Measurements from ENCODE around the gene EEFSEC. TPM values are rescaled to one million over a fixed set of nuclear protein-coding genes. Genes with fewer than 3 reads are reported as not detected.
A peak's percentile ranks its signal among the peaks of the same experiment; 100 is the strongest.

The EEFSEC gene
- total RNA-seq, 2 donors from 2014 or later, result 10.5 to 12.8 TPM

DNA sequence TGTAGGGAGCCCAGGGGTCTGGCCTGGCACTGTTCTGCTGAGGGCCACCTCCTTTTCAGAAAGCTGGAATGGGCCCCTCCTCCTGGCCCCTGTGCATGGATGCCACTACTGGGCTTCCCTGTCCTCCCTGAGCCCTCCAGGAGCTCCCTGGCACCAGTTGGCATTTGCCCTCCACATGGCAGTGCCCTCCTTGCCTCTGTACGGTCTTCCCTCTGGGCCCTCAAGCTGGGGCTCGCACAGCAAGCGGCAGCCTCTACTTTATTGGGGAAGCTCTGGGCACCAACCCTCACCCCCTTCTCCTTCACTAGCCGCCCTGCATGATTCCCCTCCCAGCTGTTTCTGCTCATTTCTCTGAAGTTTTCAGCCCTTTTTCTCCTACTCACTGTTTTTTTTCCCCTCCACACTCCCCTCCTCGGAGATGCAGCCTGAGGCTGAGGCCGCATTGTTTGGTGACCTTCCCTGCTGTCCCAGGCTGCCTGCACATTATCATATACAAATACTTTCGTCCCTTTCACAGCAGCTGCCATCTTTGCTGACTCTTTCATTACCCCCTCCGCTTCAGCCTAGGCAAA is 127.3 kb downstream of the EEFSEC start:
- H3K27me3 Mint-ChIP-seq, result no peaks in the 10 kb centered on the region

DNA sequence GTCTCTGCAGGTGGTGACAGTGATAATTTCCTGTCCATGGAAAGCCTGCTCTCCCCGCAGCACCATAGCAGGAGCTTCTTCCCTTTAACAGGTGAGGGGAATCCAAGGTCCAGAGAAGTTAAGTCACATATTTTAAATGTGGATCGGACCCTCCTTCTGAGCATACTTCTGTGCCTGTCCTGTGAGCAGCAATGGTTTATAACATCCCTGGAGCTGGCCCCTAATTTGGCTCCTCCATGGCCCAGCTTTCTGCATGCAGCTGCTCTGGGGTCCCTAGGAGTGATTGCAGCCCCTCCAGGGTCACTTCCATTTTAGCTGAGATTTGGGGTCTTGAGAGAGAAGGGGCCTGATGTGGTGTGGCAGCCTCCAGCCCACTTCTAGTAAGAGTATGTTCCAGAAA is 127.8 kb downstream of the EEFSEC start:
- Mint-ChIP-seq H3K4me1 (no peaks in the 10 kb centered on the region), H3K9me3 (no peaks in the 10 kb centered on the region), H3K27me3 (no peaks in the 10 kb centered on the region), H3K36me3 (ENCODE audit: low read depth) (no peaks in the 10 kb centered on the region), H3K4me3 (no peak overlapping the region), H3K27ac (peak overlapping the region; percentile 20)
- ATAC-seq (replicated peaks), result no peak

More for the DNA sequence above, 127.3 kb downstream of the EEFSEC start:
- peak overlapping the region; percentile 20 for H3K27ac Mint-ChIP-seq
- no peak for ATAC-seq (replicated peaks)
- no peak overlapping the region for H3K4me3 Mint-ChIP-seq
- no peaks in the 10 kb centered on the region for H3K9me3 Mint-ChIP-seq
- no peaks in the 10 kb centered on the region for H3K36me3 Mint-ChIP-seq (ENCODE audit: low read depth)
- no peaks in the 10 kb centered on the region for H3K4me1 Mint-ChIP-seq

DNA sequence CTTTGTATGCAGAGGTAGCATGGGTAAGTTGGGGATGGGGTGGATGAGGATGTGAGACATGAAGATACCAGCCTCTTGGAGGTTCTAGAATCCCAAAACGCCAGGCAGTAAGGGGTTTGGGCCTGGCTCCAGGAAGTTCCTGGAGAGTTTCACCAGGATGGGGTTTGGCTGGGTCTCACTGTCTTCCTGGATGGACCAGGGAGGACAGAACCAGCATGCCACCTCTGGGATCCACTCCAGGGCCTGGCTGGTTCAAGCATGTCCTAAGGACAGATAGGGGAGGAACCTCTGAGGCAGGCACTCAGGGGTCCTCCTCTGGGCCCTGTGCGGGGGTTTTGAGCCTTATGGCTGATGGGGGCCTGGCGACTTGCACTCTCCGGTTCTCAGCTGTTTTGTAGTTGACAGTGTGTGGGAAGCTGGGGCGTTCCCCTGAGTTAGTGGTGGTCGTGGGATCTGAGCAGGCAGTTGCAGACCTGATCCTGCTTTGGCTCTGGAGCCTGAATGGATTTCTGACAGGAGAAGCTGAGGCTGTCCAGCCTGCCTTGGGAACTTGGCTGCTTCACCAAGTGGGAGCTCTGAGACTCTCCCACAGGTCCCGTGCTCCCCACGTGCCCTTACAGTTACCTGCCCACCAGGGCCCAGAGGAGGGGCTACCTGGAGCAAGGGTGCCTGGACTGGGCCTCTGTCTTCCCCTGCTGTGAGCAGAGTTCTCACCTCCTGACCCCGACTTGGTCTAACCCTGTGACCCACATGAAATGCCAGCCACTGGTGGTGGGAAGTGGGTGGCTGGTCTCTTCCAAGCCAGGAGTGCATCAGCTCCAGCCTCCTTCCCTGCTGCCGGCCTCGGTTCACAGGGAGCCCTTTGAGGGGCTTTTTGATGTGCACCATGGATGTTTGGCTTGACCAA is 128.4 kb downstream of the EEFSEC start:
- no peaks in the 10 kb centered on the region for H3K27me3 Mint-ChIP-seq
- peak overlapping the region; percentile 20 for H3K27ac Mint-ChIP-seq
- no peaks in the 10 kb centered on the region for H3K36me3 Mint-ChIP-seq (ENCODE audit: low read depth)
- ATAC-seq (replicated peaks), result no peak
- H3K4me1 Mint-ChIP-seq, result no peaks in the 10 kb centered on the region
- no peaks in the 10 kb centered on the region for H3K9me3 Mint-ChIP-seq
- no peak overlapping the region for H3K4me3 Mint-ChIP-seq

DNA sequence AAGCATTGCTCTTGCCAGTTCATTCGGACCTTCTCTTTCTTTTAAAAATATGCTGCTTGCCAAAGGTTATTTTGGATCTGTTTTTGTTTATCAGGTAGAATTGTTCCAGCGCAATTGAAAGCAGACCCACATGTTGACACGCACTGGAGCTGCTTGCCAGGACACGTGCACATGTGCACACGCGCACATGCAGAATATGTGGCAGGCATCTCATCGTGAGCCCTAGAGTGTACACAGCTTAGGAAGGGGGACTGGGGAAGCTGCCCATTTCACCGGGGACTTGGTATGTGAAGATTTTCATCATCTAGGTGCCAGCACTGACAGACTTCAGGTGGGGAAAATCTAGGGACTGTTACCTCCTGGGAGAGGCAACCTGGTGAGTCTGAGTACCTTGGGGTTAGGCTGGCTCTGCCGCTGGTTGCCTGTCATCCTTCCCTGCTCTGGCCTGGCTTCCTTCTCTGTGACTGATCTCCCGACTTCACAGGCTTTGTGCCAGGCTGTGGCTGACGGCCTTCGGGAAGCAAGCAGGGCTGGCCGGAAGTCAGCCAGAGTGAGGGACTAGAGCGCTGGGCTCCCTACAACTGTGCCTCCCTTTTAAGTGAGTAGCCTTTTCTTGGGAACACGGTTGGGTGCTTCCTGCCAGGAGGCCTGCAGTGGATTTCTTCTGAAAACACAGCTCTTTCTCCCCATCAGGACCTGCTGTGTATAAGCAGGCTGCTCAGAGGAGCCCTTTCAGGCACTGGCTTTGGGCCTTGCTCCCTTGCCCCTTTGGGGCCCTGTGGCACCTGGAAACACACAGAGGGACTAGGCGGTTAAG is 129.3 kb downstream of the EEFSEC start:
- no peaks in the 10 kb centered on the region for H3K36me3 Mint-ChIP-seq (ENCODE audit: low read depth)
- no peaks in the 10 kb centered on the region for H3K4me1 Mint-ChIP-seq
- no peak overlapping the region for H3K4me3 Mint-ChIP-seq
- no peak for ATAC-seq (replicated peaks)
- H3K9me3 Mint-ChIP-seq, result no peaks in the 10 kb centered on the region
- no peak overlapping the region for H3K27ac Mint-ChIP-seq
- no peaks in the 10 kb centered on the region for H3K27me3 Mint-ChIP-seq

DNA sequence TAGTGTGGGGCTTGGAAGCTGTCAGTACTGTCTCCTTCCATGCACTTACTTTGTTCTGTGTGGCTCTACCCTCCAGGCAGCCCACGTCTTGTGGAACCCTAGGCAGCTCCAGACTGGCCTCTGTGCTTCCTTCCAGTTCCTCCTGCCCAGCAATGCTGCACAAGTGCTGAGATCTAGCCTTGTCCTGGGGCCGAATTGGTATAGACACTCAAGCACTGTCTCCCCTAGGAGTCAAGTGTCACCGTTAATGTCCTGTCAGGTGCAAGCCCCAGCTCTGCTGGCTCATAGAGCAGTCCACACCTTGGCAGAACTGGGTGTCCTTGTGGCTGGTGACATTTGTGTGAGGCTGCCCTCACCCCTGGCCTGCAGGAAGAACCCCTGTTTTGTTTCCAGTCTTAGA is 130.1 kb downstream of the EEFSEC start:
- no peaks in the 10 kb centered on the region for H3K9me3 Mint-ChIP-seq
- no peak overlapping the region for H3K4me3 Mint-ChIP-seq
- no peaks in the 10 kb centered on the region for H3K27me3 Mint-ChIP-seq
- no peak for ATAC-seq (replicated peaks)
- no peaks in the 10 kb centered on the region for H3K4me1 Mint-ChIP-seq
- no peak overlapping the region for H3K27ac Mint-ChIP-seq
- H3K36me3 Mint-ChIP-seq (ENCODE audit: low read depth), result no peaks in the 10 kb centered on the region

DNA sequence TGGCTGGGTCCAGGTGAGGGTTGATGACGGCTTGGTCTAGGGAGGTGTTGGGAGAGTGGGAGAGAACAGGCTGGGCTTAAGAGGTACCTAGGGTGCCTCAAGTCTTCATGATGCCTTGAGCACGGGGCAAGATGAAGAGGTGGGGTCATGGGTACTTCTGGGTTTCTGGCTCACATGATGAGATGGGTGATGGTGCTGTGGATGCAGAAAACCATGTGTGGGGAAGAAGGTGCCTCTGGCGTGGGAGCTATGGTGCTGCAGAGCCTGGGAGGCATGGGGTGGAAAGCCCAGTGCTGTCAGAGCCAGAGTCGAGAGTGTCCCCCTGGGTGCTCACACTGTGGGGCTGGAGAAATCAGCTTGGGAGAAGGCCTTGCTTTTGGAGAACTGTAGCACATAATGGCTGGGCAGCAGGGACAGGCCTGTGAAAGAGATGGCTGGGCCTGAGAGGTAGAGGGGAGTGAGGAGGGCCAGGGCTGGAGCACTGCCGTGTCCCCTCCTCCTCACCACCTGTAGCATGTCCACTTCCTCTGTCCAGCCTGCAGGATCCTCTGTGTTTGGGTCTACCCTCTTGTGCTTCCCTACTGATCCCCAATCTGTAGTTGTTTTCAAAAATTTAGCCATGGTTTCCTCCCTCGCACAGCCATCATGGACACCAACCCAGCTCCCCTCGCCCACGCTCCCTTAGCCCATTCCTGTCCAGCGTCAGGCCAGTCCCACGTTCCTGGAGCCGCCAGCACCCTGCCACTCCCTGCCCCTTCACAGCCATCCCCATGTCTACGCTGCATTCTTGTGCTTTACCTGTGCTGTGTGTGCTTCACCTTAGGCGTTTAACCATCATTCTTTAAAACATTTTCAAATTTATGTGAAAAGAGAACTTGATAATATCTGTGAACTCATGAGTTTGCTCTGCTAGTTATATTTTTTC is 132.0 kb downstream of the EEFSEC start:
- no peak for ATAC-seq (replicated peaks)
- Mint-ChIP-seq H3K27me3 (no peaks in the 10 kb centered on the region), H3K36me3 (ENCODE audit: low read depth) (peaks cover 7% of the 10 kb centered on the region), H3K4me1 (no peaks in the 10 kb centered on the region), H3K4me3 (no peak overlapping the region), H3K27ac (no peak overlapping the region), H3K9me3 (no peaks in the 10 kb centered on the region)

DNA sequence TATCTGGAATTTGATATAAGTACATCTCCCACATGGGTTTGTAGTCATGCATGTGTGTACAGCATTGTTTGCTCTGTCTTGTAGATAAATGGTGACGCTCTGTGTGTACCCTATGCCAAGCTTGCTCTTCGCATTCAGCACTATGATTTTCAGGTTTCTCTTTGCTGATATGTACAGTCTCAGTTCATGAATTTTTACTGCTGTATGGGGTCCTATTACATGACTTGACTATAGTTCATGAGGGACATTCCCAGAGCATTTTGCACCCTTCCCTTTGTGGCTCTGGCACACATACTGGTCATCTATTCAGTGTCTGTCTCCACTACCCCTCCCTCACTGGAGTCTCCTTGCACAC is 132.7 kb downstream of the EEFSEC start:
- no peak overlapping the region for H3K27ac Mint-ChIP-seq
- no peaks in the 10 kb centered on the region for H3K4me1 Mint-ChIP-seq
- no peaks in the 10 kb centered on the region for H3K27me3 Mint-ChIP-seq
- H3K9me3 Mint-ChIP-seq, result no peaks in the 10 kb centered on the region
- H3K4me3 Mint-ChIP-seq, result no peak overlapping the region
- no peak for ATAC-seq (replicated peaks)
- peaks cover 11% of the 10 kb centered on the region for H3K36me3 Mint-ChIP-seq (ENCODE audit: low read depth)

DNA sequence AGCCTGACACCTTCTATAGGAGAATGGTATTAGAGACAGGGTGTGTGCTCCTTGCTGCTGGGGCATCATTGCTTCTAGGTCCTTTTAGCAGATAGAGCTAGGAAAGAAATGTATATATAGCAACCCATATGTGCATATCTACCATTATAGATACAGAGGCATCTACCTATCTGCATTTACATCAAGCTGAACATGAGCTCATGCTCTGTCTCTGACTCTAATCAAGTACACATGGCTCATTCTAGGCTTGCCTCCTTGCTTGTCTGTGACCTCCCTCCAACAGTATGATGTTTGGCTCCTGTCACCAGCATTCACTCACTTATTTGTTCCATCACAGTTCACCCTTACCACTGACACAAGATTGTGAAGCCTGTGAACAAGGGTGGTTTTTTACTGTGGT is 133.4 kb downstream of the EEFSEC start:
- Mint-ChIP-seq H3K27ac (peak overlapping the region; percentile 1), H3K4me1 (no peaks in the 10 kb centered on the region), H3K4me3 (no peak overlapping the region), H3K36me3 (ENCODE audit: low read depth) (peaks cover 11% of the 10 kb centered on the region), H3K27me3 (no peaks in the 10 kb centered on the region), H3K9me3 (no peaks in the 10 kb centered on the region)
- ATAC-seq (replicated peaks), result no peak

DNA sequence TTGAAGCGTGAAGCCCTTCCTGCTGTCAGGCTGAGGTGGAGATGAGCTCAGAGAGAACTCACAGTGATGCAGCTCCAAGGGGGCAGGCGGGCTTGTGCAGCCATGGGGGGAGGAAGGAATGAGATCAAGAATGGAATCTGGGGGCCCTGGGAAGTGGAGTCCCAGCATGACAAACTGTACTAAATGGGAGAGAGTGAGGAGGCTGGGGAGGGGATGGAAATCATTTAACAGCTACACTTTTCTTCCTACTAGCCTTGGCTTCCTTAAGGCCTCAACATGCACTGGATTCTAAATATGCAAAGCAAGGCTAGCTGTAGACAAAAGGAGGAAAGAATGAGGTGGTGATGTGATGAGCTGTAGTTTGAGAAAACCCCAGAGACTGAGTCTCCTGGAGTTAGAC is 133.9 kb downstream of the EEFSEC start:
- no peak overlapping the region for H3K4me3 Mint-ChIP-seq
- no peaks in the 10 kb centered on the region for H3K27me3 Mint-ChIP-seq
- H3K4me1 Mint-ChIP-seq, result no peaks in the 10 kb centered on the region
- no peak for ATAC-seq (replicated peaks)
- H3K9me3 Mint-ChIP-seq, result no peaks in the 10 kb centered on the region
- peak overlapping the region; percentile 1 for H3K27ac Mint-ChIP-seq
- H3K36me3 Mint-ChIP-seq (ENCODE audit: low read depth), result peaks cover 11% of the 10 kb centered on the region

DNA sequence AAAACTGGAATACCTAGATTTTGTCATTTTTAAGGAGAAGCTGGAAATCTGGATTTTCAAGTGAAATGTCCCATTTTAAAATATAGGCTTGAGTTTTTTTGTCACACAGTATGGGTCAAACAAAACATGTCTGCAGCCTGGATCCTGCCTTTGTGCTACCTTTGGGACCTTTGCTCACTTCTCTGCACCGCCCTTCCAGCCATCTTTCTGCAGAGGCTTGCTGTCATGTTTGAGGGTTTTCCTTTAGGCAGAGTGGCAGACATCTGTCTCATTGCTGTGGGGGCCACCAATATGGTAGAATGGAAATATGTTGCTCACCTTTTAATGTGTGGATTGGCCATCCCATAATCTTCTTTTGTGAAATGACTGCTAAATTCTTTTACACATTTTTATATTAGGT is 136.3 kb downstream of the EEFSEC start:
- Mint-ChIP-seq H3K4me1 (peaks cover 9% of the 10 kb centered on the region), H3K27me3 (no peaks in the 10 kb centered on the region), H3K9me3 (no peaks in the 10 kb centered on the region), H3K4me3 (no peak overlapping the region), H3K27ac (no peak overlapping the region), H3K36me3 (ENCODE audit: low read depth) (peaks cover 11% of the 10 kb centered on the region)
- no peak for ATAC-seq (replicated peaks)

DNA sequence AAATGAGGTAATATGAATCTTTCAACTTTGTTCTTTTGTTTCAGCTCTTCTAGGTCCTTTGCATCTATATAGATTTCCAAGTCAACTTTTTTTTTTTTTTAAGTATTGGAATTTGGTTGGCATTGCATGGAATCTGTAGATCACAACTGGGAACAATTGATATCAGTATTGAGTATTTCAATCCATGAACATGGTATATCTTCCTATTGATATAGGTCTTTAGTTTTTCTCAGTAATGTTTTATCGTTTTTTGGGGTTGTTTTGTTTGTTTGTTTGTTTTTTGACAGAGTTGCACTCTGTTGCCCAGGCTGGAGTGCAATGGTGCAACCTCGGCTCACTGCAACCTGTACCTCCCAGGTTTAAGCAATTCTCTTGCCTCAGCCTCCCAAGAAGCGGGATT is 137.2 kb downstream of the EEFSEC start:
- ATAC-seq (replicated peaks), result no peak
- H3K4me1 Mint-ChIP-seq, result peaks cover 19% of the 10 kb centered on the region
- no peak overlapping the region for H3K4me3 Mint-ChIP-seq
- no peaks in the 10 kb centered on the region for H3K27me3 Mint-ChIP-seq
- H3K9me3 Mint-ChIP-seq, result no peaks in the 10 kb centered on the region
- peaks cover 11% of the 10 kb centered on the region for H3K36me3 Mint-ChIP-seq (ENCODE audit: low read depth)
- no peak overlapping the region for H3K27ac Mint-ChIP-seq

DNA sequence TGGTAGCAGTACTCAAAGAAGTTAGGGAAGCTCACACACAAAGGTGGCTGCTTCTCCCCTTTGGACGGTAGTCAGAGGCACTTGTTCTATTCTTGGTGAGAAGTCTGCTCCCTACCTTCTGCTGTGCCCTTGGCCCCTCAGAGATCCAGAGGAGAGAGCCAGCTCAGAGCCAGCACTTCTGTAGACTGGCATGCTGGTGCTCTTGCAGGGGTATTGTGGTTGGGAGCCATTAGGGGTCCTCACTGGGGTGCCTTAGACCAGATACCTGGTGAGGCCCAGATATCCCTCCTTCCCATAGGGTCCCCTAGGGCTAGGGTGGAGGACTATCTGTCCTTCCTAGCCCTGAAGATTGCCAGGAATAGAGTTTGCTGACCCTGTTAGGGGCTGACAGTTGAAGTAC is 140.6 kb downstream of the EEFSEC start:
- Mint-ChIP-seq H3K27me3 (no peaks in the 10 kb centered on the region), H3K27ac (peak overlapping the region; percentile 88), H3K4me1 (peaks cover 29% of the 10 kb centered on the region), H3K4me3 (peak overlapping the region; percentile 49), H3K9me3 (no peaks in the 10 kb centered on the region), H3K36me3 (ENCODE audit: low read depth) (peaks cover 11% of the 10 kb centered on the region)
- no peak for ATAC-seq (replicated peaks)

DNA sequence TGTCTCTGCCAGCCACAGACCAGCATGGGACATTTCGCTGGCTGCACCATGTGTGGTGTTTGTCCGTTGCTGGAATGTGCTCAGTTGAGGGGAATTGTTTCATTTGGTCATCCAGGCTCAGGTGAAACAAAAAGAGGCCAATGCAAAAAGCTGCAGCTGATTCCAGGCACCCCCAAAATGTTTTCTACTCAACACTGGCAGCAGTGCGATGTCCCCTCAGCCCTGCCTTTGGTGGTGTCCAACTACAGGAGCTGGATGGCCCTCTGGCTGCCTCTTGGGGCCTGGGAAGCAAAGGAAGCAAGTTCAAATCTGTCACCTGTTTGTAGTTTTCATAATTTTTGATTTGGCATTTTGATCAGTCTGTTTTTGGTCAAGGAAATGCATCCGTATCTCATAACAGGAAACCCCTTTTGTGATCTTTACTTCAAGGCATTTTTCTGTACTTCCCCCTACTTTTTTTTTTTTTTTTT is 141.8 kb downstream of the EEFSEC start:
- Mint-ChIP-seq H3K27ac (peak overlapping the region; percentile 88), H3K9me3 (no peaks in the 10 kb centered on the region), H3K4me1 (peaks cover 29% of the 10 kb centered on the region), H3K27me3 (no peaks in the 10 kb centered on the region), H3K4me3 (peak overlapping the region; percentile 49), H3K36me3 (ENCODE audit: low read depth) (peaks cover 6% of the 10 kb centered on the region)
- no peak for ATAC-seq (replicated peaks)

Measured in activated T-helper 17 cell treated with anti-CD3 and anti-CD28 coated beads, Interleukin-2, amount 50 U/mL, for 72 hours (primary cell).